Activated naive CD8-positive, alpha-beta T cell treated with anti-CD3 and anti-CD28 coated beads, Interleukin-2, amount 50 U/mL, for 16 hours (primary cell): ENCODE measurements around the gene LAMA5.

Experiments
- DNase-seq: peaks from one replicate; pipeline ENCODE4 v3.0.0-alpha.2; 2020; ENCODE audit warnings: low read depth, low spot score

LAMA5 gene

DNA sequence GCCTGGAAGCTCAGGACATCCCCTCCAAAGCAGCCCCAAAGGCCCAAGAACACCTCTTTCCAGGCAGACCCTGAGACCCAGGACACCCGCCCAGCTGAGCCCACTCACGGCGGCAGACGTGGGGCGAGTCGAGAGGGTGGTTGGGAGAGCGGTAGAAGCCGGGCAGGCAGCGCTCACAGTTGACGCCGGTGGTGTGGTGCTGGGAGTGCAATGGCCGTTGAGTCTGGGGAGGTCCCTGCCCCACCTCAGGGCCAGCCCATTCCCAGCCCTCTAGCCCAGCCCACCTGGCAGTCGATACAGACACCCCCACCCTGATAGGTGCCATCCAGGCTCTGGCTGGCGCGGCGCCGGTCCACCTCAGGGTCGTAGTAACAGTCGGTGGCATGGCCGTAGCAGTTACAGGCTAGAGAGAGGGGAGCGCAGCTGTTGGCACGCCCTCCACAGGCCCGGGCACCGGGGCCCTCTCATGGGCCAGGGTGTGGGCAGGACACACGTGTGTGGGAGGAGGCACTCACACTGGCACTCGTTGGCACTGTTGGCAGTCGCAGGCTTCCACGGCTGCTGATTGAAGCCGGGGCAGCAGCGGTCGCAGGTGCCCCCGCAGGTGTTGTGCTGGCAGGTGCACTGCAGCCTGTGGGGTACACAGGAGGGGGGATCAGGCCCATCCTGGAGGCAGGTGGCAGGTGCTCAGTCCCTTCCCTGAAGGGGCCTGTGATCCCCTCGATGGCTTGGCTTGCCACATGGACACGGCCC is 20.5 kb downstream of the LAMA5 start:
- no peak for DNase-seq

DNA sequence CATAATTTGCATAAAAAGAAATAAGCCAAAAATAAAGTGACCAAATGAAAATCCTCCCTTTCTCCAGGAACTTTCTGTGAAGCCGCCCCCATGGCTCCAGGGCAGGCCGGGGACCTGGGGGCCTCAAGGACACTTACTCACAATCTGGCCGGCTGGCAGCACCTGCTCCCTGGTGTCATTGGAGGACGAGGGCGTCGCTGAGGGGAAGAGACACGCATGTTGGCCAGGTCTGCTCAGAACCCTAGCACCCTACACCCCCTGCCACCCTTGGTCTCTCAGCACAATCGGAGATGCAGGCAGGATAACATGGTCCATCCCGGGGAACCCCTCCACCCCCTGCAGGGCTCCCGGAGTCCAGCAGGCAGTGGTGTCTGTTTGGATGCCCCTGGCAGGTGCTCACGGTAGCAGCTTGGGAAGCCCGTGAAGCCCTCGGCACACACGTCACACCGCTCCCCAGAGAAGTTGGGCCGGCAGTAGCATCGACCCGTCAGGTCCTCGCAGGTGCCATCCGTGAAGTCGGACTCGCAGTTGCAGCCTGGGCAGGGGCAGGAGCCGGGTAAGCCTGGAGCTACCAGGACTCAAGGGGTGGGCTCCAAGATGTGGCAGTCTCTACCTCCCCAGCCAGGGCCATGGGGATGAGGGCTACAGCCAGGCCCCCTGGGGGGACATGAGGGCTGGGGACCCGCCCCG is 21.3 kb downstream of the LAMA5 start:
- no peak for DNase-seq

DNA sequence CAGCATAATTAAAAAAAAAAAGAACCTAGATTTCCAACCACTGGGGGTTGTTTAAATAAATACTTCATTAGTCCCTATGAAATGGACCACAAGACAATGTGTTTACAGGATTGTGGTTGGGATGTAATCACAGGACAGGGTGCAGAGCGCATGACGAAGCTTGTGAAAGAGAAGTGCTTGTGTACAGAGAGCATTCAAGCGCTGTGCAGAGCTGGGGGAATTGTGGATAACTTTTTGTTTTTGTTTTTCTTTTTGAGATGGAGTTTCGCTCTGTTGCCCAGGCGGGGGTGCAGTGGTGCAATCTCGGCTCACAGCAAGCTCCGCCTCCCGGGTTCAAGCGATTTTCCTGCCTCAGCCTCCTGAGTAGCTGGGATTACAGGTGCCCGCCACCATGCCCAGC is 22.3 kb downstream of the LAMA5 start:
- DNase-seq: no peak

DNA sequence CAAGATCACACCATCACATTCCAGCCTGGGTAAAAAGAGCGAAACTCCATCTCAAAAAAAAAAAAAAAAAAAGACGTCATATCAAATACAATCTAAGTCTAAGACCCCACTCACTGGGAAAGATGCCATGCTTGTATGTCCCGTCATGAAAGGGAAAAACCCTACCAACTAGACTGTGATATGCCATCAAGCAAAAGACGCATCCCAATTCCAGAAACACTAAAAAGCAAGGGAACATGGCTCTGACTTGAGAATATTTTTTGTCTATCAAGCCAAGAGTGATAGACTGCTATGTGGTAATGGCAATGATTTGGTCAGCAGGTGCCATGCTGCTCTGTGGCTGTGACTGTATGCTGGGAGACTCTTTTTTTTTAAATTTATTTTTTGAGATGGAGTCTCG is 23.0 kb downstream of the LAMA5 start:
- DNase-seq: no peak

DNA sequence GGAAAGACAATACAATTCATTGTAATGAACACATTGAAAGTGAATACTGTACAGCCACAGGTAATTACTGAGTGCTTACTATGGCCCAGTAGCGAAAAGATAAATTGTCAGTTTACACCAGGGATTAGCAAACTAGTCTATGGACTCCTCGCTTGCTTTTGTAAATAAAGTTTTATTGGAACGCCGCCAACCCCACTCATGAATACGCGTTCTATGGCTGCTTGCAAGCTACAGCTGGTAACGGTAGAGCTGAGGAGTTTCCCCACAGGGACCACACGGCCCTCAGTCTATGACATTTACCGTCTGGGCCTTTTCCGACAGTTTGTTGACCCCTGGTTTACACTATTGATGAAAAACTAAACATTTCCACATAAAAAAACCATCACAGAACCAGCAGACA is 24.2 kb downstream of the LAMA5 start:
- DNase-seq: no peak

DNA sequence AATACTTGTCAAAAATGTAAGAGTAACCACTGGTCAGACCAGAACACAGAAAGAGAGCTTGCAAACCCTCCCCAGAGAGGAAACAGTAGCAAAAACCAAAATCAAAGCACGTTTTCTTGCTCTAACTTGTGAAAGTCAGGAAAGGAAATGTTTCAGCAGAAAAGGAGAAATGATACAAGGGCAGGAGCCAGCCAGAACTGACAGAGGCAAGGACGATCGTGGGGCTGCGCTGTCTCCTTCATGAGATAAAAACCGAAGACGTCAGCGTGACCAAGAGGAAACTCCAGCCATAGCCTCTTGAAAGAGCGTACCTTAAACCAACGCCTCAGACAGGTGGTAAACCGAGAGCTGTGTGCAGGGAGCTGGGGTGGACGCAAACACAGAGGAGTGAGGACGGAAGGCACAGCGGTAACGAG is 27.5 kb downstream of the LAMA5 start:
- DNase-seq: no peak

DNA sequence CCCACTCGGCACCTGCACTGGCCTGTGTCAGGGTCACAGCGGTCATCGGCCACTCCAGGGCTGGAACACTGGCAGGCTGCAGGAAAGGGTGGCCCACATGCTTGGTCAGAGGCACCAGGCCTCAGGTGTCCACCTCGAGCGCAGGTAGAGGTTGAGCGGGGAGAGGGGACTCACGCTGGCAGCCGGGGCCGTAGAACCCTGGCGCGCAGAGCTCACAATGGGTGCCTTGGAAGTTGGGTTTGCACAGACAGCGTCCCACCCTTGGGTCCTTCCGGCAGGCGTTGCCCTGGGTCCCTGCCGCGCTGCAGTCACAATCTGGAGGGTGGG is 28.9 kb downstream of the LAMA5 start:
- no peak for DNase-seq

DNA sequence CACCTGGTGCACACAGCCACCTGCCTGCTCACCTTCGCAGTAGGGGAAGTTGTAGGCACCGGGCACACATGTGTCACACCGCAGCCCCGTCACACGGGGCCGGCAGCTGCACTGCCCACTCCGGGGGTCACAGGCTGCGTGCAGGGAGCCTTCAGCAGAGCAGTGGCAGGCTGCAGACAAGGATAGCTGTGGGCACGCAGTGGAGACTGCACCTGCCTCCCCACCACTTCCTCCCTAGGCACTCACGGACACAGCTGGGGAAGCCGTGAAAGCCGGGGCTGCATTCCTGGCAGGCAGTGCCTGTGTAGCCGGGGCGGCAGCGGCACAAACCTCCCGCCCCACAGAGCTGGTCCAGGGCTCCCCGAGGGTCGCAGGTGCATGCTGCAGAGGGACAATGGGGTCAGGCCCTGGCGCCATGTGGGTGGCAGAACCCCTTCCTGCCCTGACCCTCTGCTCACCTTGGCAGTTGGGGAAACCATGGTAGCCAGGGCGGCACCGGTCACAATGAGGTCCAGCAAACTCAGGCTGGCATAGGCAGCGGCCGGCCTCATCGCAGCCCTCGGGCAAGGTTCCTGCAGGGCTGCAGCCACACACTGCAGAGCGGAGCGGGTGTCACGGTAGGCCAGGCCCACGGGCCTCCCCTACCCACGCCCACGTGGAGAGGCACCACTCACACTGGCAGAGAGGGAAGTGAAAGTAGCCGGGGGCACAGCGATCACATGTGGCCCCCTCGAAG is 29.4 kb downstream of the LAMA5 start:
- DNase-seq: no peak

DNA sequence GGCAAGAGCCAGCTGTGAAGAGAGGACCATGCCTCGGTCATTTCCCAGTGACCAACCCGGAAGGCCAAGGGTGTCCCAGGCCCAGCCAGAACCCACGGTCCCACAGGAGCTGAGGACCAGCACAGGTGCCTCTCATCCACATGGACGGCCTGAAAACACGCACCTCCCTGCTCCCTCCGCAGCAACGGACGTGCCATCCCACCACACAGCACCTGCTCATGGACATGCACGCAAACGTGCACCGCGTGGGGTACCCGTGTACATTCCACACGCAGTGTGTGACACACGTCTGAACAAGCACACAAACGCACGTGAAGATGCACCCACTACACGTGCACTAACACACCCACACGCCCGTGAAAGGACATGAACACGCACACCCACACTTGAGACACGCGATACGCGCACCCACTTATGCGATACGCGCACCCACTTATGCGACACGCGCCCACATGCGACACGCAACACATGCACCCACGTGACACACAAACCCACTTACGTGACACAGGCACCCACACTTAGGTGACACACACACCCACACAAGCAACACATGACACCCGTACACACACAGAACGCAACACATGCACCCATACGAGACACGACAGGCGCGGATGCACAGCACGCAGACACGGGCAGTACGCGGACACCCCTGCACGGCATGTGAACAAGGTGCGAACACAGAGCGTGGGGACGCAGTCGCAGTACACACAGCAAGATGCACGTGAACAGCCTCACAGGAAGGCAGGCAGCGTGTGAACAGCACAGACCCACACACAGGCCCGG is 30.1 kb downstream of the LAMA5 start:
- DNase-seq: no peak

DNA sequence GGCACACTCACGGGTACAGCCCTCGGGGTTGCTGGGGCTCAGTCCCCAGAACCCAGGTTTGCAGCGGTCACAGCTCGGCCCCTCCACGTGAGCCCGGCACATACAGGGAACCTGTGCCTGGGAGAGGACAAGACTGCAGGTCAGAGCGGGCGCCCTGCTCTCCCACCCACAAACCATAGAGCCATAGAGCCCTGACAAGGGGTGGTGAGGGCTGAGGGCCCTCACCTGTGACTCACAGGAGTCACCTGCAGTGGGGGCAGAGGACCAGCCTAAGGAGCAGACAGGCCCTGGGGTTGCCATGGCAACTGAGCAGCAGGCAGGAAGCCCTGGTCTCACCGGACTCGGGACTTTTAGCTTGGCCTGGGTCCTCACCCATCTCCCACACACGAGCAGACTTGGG is 30.8 kb downstream of the LAMA5 start:
- DNase-seq: no peak

DNA sequence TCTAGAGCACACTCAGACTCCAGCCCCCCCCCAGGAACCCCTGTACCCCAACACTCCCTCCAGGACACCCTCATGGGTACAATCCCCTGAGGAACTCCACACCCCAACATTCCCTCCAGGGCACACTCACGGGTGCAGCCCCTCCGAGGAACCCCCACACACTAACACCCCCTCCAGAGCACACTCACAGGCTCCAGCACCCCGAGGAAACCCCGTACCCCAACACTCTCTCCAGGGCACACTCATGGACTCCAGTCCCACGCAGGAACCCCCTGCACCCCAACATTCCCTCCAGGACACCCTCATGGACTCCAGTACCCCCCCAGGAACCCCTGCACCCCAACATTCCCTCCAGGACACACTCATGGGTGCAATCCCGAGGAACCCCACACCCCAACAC is 31.6 kb downstream of the LAMA5 start:
- no peak for DNase-seq

DNA sequence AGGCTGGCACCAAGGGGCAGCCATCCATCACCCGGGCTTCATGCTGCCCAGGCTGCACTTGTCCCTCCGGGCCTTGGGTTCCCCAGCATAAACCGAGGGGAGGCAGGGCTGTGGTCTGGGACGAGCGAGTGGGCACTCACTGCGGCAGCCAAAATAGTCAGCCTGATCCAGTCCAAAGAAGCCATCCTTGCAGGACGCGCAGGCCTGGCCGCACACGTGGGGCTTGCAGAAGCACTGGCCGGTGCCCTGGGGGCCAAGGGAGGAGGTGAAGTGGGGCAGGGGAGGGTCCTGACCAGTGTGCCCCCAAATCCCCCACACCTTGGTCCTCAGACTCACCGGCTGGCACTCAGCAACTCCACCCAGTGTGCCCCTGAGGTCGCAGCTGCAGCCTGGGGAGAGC is 32.2 kb downstream of the LAMA5 start:
- no peak for DNase-seq

DNA sequence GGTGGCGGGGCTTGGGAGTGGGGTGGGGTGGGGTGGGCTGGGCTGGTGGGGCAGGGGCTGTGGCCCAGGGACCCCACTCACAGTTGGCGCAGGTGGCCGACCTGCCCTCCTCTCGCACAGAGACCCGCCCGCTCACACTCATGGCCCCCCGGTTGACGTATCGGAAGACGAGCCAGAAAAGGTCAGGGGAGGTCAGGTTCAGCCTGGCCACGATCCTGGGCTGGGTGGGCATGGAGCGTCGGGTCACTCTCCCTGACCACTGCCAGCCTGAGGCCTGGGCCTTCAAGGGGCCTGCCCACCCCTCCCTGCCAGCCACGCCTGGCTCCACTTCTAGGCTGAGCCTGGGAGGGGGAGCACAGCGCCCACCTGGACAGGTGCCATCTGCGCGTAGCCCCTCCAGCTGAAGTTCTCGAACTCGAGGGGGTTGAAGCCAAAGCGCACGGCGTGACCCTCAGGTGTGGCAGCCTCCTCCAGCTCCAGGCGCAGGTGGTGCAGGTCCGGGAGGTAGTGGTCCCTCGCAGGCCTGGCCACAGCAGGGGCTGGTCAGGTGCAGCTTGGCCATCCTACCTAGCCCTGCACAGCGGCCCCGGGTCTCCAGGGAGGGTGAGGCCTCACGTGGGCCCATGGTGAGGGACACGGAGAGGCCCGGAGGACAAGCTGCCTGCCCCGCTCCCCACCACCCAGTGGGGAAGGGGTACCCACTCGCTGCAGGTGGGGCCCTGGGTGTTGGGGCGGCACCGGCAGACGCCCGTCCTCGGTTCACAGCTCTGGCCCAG is 33.1 kb downstream of the LAMA5 start:
- DNase-seq: no peak

DNA sequence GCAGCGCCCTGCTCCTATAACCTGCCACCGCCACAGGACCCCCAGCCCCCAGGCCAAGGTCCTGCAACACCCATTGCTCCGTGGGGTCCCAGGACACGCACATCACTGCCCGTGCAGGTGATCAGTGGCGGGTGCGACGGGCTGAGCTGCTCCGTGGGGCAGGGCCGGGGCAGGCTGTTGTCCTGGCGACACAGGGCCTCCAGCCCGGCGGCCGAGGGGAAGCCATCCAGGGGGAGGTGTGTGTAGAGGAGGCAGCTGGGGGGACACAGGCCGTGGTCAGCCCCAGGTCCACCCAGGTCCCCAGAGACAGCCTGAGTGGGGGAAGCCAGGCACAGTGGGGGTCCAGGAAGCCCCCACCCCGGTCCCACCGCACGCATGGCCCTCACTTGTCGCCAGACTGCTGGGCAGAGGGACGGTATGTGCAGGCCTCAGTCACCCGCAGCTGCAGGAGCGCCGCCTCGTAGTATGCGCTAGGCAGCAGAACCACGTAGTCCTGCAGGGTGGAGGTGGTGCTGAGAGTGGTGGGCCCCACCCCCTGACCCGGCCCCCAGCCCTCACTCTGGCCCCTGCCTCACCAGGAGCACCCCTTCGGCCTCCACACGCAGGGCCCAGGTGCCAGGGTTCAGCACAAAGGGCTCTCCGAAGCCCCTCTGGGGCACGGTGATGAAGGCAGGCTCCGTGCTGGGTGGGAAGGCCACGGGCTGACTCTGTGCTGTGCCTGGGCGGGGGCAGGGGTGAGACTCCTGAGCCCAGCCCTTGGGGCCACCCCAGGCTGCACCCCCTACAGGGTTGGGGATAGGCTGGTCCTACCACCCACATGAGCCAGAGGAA is 33.9 kb downstream of the LAMA5 start:
- DNase-seq: no peak

DNA sequence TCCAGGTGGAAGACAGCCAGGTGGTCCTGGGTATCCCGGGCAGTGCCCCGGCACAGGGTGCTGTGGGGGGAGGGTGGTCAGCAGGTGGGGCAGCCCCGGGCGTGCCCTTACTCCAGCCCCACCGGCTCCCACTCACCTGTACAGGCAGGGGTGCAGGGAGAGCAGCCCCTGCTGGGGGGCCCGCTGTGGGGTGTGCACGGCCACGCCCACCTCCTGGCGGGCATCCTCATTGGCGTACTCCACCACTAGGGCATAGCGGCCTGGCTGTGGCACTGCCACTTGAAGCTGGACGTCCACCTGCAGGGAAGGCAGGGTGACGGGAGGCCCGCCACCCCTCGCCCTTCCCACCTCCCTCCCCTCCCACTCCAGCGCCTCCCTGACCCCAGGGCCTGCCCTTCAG is 34.7 kb downstream of the LAMA5 start:
- DNase-seq: no peak

DNA sequence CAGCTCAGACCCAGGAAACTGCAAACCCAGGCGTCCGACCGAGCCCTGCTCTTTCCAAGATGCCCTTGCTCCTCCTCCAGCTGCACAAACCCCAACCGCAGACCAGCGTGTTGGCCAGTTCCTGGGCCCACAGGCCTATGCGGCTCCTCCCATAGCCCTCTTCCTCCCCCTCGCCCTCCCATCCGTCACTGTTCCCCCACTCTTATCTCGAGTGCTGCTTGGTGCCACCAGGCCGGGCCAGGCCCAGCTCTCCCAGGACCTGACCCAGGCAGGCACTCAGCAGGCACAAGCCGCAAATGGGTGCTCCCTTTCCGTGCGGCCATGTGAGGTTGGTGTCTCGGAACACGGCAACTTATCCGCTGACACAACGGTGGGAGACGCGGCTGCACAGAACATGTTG is 35.8 kb downstream of the LAMA5 start:
- no peak for DNase-seq

DNA sequence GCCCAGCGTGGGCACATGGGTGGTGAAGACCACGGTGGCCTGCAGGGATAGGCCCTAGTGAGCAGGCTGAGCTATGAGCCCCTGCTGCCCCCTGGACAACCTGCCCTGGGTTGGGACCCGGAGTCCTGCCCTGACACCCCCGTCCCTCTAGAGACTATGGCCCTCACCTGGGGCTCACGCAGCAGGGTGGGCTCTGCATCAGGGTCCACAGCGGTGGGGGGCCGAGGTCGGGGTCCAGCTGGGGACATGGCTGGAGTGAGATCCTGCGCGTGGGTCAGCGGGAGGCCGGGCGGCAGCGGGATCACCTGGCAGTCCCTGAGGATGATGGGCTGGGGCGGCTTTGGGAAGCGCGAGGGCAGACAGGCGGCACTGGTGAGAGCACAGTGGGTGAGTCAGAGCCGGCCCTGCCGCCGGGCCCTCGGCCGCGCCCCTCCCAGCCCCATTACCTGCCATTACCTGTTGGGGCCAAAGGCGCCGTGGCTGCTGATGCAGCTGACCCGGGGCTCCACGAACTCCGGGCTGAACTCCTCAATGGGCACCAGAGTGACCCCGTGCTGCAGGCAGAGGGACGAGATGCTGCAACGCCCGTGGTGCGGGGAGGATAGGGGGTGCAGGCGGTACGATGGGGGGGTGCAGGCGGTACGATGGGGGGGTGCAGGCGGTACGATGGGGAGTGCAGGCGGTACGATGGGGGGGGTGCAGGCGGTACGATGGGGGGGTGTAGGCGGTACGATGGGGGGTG is 36.4 kb downstream of the LAMA5 start:
- DNase-seq: no peak

DNA sequence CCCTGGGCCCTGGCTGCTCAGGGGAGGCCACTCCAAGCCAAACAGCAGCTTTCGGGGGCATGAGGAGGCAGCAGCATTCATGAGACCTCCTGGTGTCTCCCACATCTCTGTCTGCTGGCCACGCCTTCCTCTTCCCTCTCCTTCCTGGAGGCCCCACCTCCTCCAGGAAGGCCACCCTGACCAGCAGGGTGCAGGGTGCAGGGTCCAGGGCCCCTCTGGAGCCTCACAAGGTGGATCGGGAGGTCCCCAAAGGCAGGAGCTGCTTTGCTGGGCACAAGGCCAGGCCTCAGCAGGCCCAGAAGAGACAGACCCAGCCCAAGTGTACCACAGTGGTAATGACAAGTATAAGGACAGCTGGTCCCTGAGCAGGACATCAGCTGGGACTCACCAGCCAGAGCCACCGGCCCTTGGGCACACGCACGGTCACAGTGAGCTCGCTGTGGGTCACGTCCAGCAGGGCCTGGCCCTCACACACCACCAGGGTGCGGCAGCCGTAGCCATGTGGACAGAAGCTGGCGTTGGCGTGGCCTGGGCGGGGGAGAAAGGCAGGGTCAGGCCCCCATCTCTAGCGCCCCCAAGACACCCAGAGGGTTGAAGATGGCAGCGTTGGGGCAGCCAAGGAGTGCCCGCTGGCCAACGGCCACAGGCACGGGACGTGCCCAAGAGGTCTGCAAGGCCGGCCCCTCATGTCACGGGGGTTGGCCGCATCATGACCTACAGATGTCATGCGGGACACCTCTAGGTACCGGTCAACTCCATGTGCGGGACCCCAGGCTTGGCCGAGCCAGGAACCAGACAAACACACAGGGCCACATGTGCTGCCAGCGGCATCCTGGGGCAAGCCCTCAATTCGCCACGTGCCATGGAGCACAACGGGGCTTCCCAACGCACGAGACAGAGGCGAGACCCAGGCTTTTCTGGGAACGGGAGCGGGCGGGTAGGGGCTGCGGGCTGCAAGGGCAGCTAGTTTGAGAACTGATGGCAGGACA is 37.4 kb downstream of the LAMA5 start:
- DNase-seq: no peak
